CD14-positive monocyte (primary cell): Measurements from ENCODE around the gene NUDT1. TPM values are rescaled to one million over a fixed set of nuclear protein-coding genes. Genes with fewer than 3 reads are reported as not detected.

Source experiments
- DNase-seq, 3 donors: peaks; one replicate each; pipeline ENCODE4 v3.0.0-alpha.2; 2011 to 2022
- H2AFZ ChIP-seq: 2 replicates; pipeline ENCODE4 v1.6.0; 2012; ENCODE audit warnings: mild to moderate bottlenecking, low read depth, low read length, inconsistent platforms; ENCODE audit not compliant: insufficient read depth, poor library complexity, severe bottlenecking
- H3K27ac ChIP-seq, 2 donors: 1 replicate in 1 of 2; 2 replicates in 1 of 2; pipeline ENCODE4 v1.5.1; 2012 to 2013; ENCODE audit warnings: low read length in 2 of 2, control low read depth in 1 of 2, inconsistent platforms in 1 of 2, low read depth in 1 of 2, mild to moderate bottlenecking in 1 of 2
- H3K27me3 ChIP-seq, 2 donors: one replicate each; pipeline versions ENCODE4 v1.6.0 to v1.6.1; 2011 to 2013; ENCODE audit warnings: low read length in 2 of 2; ENCODE audit not compliant: control insufficient read depth in 2 of 2, insufficient read depth in 2 of 2
- H3K36me3 ChIP-seq, 2 donors: replicated peaks in 1 of 2; 1 replicate in 1 of 2; 2 replicates in 1 of 2; pipeline versions ENCODE4 v1.5.1 to v1.6.1; 2012 to 2013; ENCODE audit warnings: low read length in 2 of 2, control low read depth in 1 of 2, inconsistent platforms in 1 of 2, mild to moderate bottlenecking in 1 of 2; ENCODE audit not compliant: insufficient read depth in 2 of 2, control insufficient read depth in 1 of 2
- H3K4me1 ChIP-seq, 2 donors: 1 replicate in 1 of 2; 2 replicates in 1 of 2; pipeline versions ENCODE4 v1.5.1 to v1.6.1; 2012 to 2013; ENCODE audit warnings: low read length in 2 of 2, control low read depth in 1 of 2, inconsistent platforms in 1 of 2, mild to moderate bottlenecking in 1 of 2, moderate library complexity in 1 of 2; ENCODE audit not compliant: insufficient read depth in 2 of 2, control insufficient read depth in 1 of 2
- H3K4me2 ChIP-seq: replicated peaks from 2 replicates; pipeline ENCODE3; 2012; ENCODE audit warnings: low read length, moderate library complexity, mild to moderate bottlenecking; ENCODE audit not compliant: poor library complexity, severe bottlenecking; ENCODE audit errors: extremely low read depth
- H3K4me3 ChIP-seq, 3 experiments: fragments of 200-600 bp in 1 of 3; sonication (generic) in 1 of 3; replicated peaks in 1 of 3; 1 replicate in 2 of 3; 2 replicates in 1 of 3; pipeline ENCODE4 v1.5.1; 2011 to 2013; ENCODE audit warnings: low read length in 3 of 3, mild to moderate bottlenecking in 3 of 3, control low read depth in 2 of 3, low read depth in 2 of 3, inconsistent platforms in 1 of 3, moderate library complexity in 1 of 3
- H3K79me2 ChIP-seq: 2 replicates; pipeline ENCODE4 v1.6.0; 2012; ENCODE audit warnings: mild to moderate bottlenecking, control low read depth, inconsistent platforms, low read length, moderate library complexity; ENCODE audit not compliant: insufficient read depth
- H3K9ac ChIP-seq: 2 replicates; pipeline ENCODE4 v1.6.0; 2017; ENCODE audit warnings: low read length, mild to moderate bottlenecking; ENCODE audit not compliant: insufficient read depth, poor library complexity, severe bottlenecking
- H3K9me3 ChIP-seq, 2 donors: replicated peaks in 1 of 2; 1 replicate in 1 of 2; 2 replicates in 1 of 2; pipeline versions ENCODE4 v1.5.1 to v1.6.1; 2012 to 2013; ENCODE audit warnings: low read length in 2 of 2, control low read depth in 1 of 2; ENCODE audit not compliant: control insufficient read depth in 1 of 2, insufficient read depth in 1 of 2
- H4K20me1 ChIP-seq: 2 replicates; pipeline ENCODE4 v1.6.0; 2012; ENCODE audit warnings: mild to moderate bottlenecking, low read length, control low read depth, moderate library complexity; ENCODE audit not compliant: insufficient read depth
- H3K27ac Mint-ChIP-seq, 7 donors: one replicate each; pipeline ENCODE4 v1.8.0; 2020; ENCODE audit warnings: mild to moderate bottlenecking in 7 of 7, mixed read lengths in 7 of 7, moderate library complexity in 6 of 7, inconsistent platforms in 2 of 7
- H3K27me3 Mint-ChIP-seq, 3 donors: one replicate each; pipeline ENCODE4 v1.8.0; 2021 to 2022; ENCODE audit warnings: low read depth in 3 of 3, mild to moderate bottlenecking in 3 of 3, mixed read lengths in 3 of 3, moderate library complexity in 3 of 3, inconsistent platforms in 1 of 3
- H3K36me3 Mint-ChIP-seq, 2 donors: one replicate each; pipeline ENCODE4 v1.8.0; 2020; ENCODE audit warnings: mixed read lengths in 2 of 2, inconsistent platforms in 1 of 2, mild to moderate bottlenecking in 1 of 2
- H3K4me1 Mint-ChIP-seq: one replicate; pipeline ENCODE4 v1.8.0; 2020; ENCODE audit warnings: mild to moderate bottlenecking, mixed read lengths
- H3K4me3 Mint-ChIP-seq, 2 donors: one replicate each; pipeline ENCODE4 v1.8.0; 2020; ENCODE audit warnings: mild to moderate bottlenecking in 2 of 2, mixed read lengths in 2 of 2, moderate library complexity in 1 of 2
- H3K9me3 Mint-ChIP-seq, 7 donors: one replicate each; pipeline ENCODE4 v1.8.0; 2020 to 2022; ENCODE audit warnings: mixed read lengths in 7 of 7, mild to moderate bottlenecking in 6 of 7, moderate library complexity in 6 of 7, inconsistent platforms in 2 of 7
- WGBS: methylation state at CpG from one replicate; pipeline ENCODE4 v1.1.5; 2013; ENCODE audit warnings: missing lambda C conversion rate; ENCODE audit not compliant: insufficient coverage; 5-methylcytosine and 5-hydroxymethylcytosine counted together
- intact Hi-C, 2 donors: fragments of 100-400 bp; cut with micrococcal nuclease; formaldehyde crosslinking; loops; one replicate each; pipeline versions ENCODE4 v1.15.0 to v1.15.1; 2023
- polyA plus RNA-seq, 3 donors: library from polyadenylated mRNA; depleted of rRNA in 1 of 3; unstranded in 2 of 3; stranded (reverse) in 1 of 3; fragments of 300-500 nt in 2 of 3; fragments of >200 nt in 1 of 3; fragmentation: Illumina TruSeq in 2 of 3; gene quantifications; 1 replicate in 2 of 3; 2 replicates in 1 of 3; pipeline ENCODE4 v1.2.3, GENCODE V29; 2012 to 2021
- TF ChIP-seq, protein P1 (sequence below): fragments of 200-600 bp; IDR thresholded peaks from one replicate; pipeline ENCODE4 v1.8.0; 2022; ENCODE audit warnings: antibody characterized with exemption, mild to moderate bottlenecking

NUDT1 gene
- polyA plus RNA-seq, 3 donors: 19.6 to 42.6 (median 40.8) TPM

GRCh38 chr7:2256306-2257045 is 14.4 kb downstream of the NUDT1 start:
- Histone ChIP-seq H3K9me3 (no peaks in the 10 kb centered on the region), H3K4me3 (no peak overlapping the region), H3K9ac (no peak overlapping the region), H3K79me2 (no peaks in the 10 kb centered on the region), H4K20me1 (no peaks in the 10 kb centered on the region), H3K27ac (no peak overlapping the region), H3K36me3 (peaks cover 35 to 46% of the 10 kb centered on the region in 2 donors), H2AFZ (no peak overlapping the region), H3K4me2 (no peak overlapping the region), H3K27me3 (no peaks in the 10 kb centered on the region), H3K4me1 (peaks cover 3 to 4% of the 10 kb centered on the region in 2 donors)
- no peak for DNase-seq
- TF ChIP-seq, protein P1, sequence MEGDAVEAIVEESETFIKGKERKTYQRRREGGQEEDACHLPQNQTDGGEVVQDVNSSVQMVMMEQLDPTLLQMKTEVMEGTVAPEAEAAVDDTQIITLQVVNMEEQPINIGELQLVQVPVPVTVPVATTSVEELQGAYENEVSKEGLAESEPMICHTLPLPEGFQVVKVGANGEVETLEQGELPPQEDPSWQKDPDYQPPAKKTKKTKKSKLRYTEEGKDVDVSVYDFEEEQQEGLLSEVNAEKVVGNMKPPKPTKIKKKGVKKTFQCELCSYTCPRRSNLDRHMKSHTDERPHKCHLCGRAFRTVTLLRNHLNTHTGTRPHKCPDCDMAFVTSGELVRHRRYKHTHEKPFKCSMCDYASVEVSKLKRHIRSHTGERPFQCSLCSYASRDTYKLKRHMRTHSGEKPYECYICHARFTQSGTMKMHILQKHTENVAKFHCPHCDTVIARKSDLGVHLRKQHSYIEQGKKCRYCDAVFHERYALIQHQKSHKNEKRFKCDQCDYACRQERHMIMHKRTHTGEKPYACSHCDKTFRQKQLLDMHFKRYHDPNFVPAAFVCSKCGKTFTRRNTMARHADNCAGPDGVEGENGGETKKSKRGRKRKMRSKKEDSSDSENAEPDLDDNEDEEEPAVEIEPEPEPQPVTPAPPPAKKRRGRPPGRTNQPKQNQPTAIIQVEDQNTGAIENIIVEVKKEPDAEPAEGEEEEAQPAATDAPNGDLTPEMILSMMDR: no peak
- H3K27ac Mint-ChIP-seq: peak overlapping the region in 1 of 7 donors; percentile 18
- H3K36me3 Mint-ChIP-seq: peaks cover 41 to 57% of the 10 kb centered on the region in 2 donors
- H3K9me3 Mint-ChIP-seq: peaks cover 0 to 2% (median 0%) of the 10 kb centered on the region in 7 donors
- H3K4me3 Mint-ChIP-seq: no peak overlapping the region
- intact Hi-C loops: no loop called here
- 97% methylated on average over 43 of the region's 44 CpGs for WGBS
- H3K27me3 Mint-ChIP-seq: peaks cover 0 to 4% (median 2%) of the 10 kb centered on the region in 3 donors
- peaks cover 6% of the 10 kb centered on the region for H3K4me1 Mint-ChIP-seq

GRCh38 chr7:2257046-2257551 is 15.1 kb downstream of the NUDT1 start:
- Mint-ChIP-seq H3K36me3 (peaks cover 41 to 56% of the 10 kb centered on the region in 2 donors), H3K4me3 (no peak overlapping the region), H3K9me3 (peaks cover 0 to 2% (median 0%) of the 10 kb centered on the region in 7 donors), H3K4me1 (peaks cover 9% of the 10 kb centered on the region), H3K27ac (no peak overlapping the region), H3K27me3 (peaks cover 0 to 4% (median 2%) of the 10 kb centered on the region in 3 donors)
- H3K79me2 ChIP-seq: no peaks in the 10 kb centered on the region
- no peaks in the 10 kb centered on the region for H3K9me3 ChIP-seq
- H4K20me1 ChIP-seq: no peaks in the 10 kb centered on the region
- no peak overlapping the region for H2AFZ ChIP-seq
- no peaks in the 10 kb centered on the region for H3K27me3 ChIP-seq
- no peak overlapping the region for H3K9ac ChIP-seq
- WGBS: 97% methylated on average over 32 of the region's 38 CpGs
- peaks cover 7 to 10% of the 10 kb centered on the region in 2 donors for H3K4me1 ChIP-seq
- H3K27ac ChIP-seq: no peak overlapping the region
- no peak overlapping the region for H3K4me2 ChIP-seq
- H3K4me3 ChIP-seq: no peak overlapping the region
- DNase-seq: no peak
- intact Hi-C loops: no loop called here
- TF ChIP-seq, protein P1: no peak
- peaks cover 35 to 46% of the 10 kb centered on the region in 2 donors for H3K36me3 ChIP-seq
